GM23248 (cell line): Measurements from ENCODE around the gene SIK3. TPM values are rescaled to one million over a fixed set of nuclear protein-coding genes. Genes with fewer than 3 reads are reported as not detected.
"Not testable (repeated sequence)": the region's sequence is repeated elsewhere in the genome, so short reads cannot be mapped to it uniquely, and the experiment has no call there.

Experiments
- DNase-seq: peaks from one replicate; pipeline ENCODE4 v3.0.0-alpha.2; 2015
- H2AFZ ChIP-seq: fragments of 200-600 bp; sonication (generic); 2 replicates; pipeline ENCODE4 v1.6.1; 2016; ENCODE audit warnings: antibody characterized with exemption
- H3F3A ChIP-seq: fragments of 200-600 bp; sonication (generic); 2 replicates; pipeline ENCODE4 v1.6.1; 2016; ENCODE audit warnings: mild to moderate bottlenecking, antibody characterized with exemption, mixed run types; ENCODE audit not compliant: insufficient read depth
- H3K27ac ChIP-seq: fragments of 200-600 bp; sonication (generic); 2 replicates; pipeline ENCODE4 v1.5.1; 2016; ENCODE audit warnings: mild to moderate bottlenecking
- H3K27me3 ChIP-seq: fragments of 200-600 bp; sonication (generic); replicated peaks from 2 replicates; pipeline ENCODE4 v1.6.1; 2016; ENCODE audit warnings: mild to moderate bottlenecking; ENCODE audit not compliant: insufficient read depth
- H3K36me3 ChIP-seq: fragments of 200-600 bp; sonication (generic); 2 replicates; pipeline ENCODE4 v1.6.1; 2016; ENCODE audit warnings: low read depth, mild to moderate bottlenecking
- H3K4me1 ChIP-seq: fragments of 200-600 bp; sonication (generic); 2 replicates; pipeline ENCODE4 v1.6.1; 2016; ENCODE audit warnings: mild to moderate bottlenecking; ENCODE audit not compliant: insufficient read depth
- H3K4me2 ChIP-seq: fragments of 200-600 bp; sonication (generic); one replicate; pipeline ENCODE4 v1.6.1; 2016; ENCODE audit warnings: mild to moderate bottlenecking; ENCODE audit not compliant: unreplicated experiment
- H3K4me3 ChIP-seq: fragments of 200-600 bp; sonication (generic); 2 replicates; pipeline ENCODE4 v1.5.1; 2016; ENCODE audit warnings: mild to moderate bottlenecking
- H3K79me2 ChIP-seq: fragments of 200-600 bp; sonication (generic); 2 replicates; pipeline ENCODE4 v1.6.1; 2016; ENCODE audit warnings: mild to moderate bottlenecking; ENCODE audit not compliant: insufficient read depth
- H3K9ac ChIP-seq: fragments of 200-600 bp; sonication (generic); 2 replicates; pipeline ENCODE4 v1.6.1; 2016; ENCODE audit warnings: mild to moderate bottlenecking
- H3K9me2 ChIP-seq: fragments of 200-600 bp; sonication (generic); 2 replicates; pipeline ENCODE4 v1.6.1; 2016; ENCODE audit warnings: mixed run types, mild to moderate bottlenecking, moderate library complexity; ENCODE audit not compliant: insufficient read depth
- H3K9me3 ChIP-seq: fragments of 200-600 bp; sonication (generic); one replicate; pipeline ENCODE4 v1.6.1; 2017; ENCODE audit warnings: low read depth
- H4K20me1 ChIP-seq: fragments of 200-600 bp; sonication (generic); 2 replicates; pipeline ENCODE4 v1.6.0; 2016; ENCODE audit not compliant: insufficient read depth
- EZH2 ChIP-seq: fragments of 200-600 bp; sonication (generic); IDR thresholded peaks from 2 replicates; pipeline ENCODE4 v1.6.1; 2018; ENCODE audit warnings: antibody characterized with exemption, mild to moderate bottlenecking; ENCODE audit not compliant: insufficient read depth, poor library complexity, severe bottlenecking
- EZH2phosphoT487 ChIP-seq: fragments of 200-600 bp; sonication (generic); IDR thresholded peaks from 2 replicates; pipeline ENCODE4 v1.6.1; 2018; ENCODE audit warnings: antibody characterized with exemption, moderate library complexity, mild to moderate bottlenecking, low read depth; ENCODE audit not compliant: insufficient read depth
- WGBS, 2 experiments: methylation state at CpG; one replicate each; pipeline ENCODE4 v1.1.6; 2015 to 2017; ENCODE audit warnings: low lambda C conversion rate in 2 of 2, low coverage in 1 of 2; ENCODE audit errors: missing lambda C conversion rate in 2 of 2; 5-methylcytosine and 5-hydroxymethylcytosine counted together
- in situ Hi-C: fragments of 300-500 bp; cut with MboI; formaldehyde crosslinking; loops from 2 replicates; pipeline ENCODE4 v1.15.0; 2020
- polyA plus RNA-seq: library from polyadenylated mRNA; unstranded; fragments of >200 nt; fragmentation: Nextera tagmentation; extraction: Ambion mirVana; gene quantifications from 2 replicates; pipeline ENCODE4 v1.2.1, GENCODE V29; 2016
- total RNA-seq: library from RNA; depleted of rRNA; stranded (reverse); fragments of >200 nt; shearing (Covaris generic); gene quantifications from 2 replicates; pipeline ENCODE4 v1.2.3, GENCODE V29; 2014

The SIK3 gene
- total and polyA plus RNA-seq, 2 experiments from 2014 or later = 4.2 to 15.5 TPM

DNA sequence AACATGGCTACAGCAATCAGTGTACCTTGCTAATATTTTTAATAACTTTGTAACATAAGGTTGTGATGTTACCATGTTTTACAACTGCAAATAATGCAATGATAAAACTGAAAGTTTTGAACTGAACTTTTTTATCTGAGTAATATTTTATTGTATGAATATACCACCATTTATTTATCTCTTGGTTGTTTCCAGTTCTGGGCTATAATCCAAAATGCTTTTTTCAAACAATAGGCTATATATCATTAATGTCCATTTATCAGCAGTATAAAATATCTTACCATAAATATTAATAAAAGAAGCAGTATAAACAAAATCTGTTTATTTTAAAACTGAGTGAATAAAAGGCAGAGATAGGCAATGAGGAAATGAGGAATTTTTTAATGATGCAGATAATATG, 63.3 kb downstream of the SIK3 start:
- no peaks in the 10 kb centered on the region; the same call in 1 of the 2 replicates for H3K9me2 ChIP-seq
- no peaks in the 10 kb centered on the region for H3K36me3 ChIP-seq
- peaks cover 2% of the 10 kb centered on the region; the same call in 1 of the 2 replicates for H4K20me1 ChIP-seq
- H3K4me1 ChIP-seq = peaks cover 13% of the 10 kb centered on the region
- no peak for DNase-seq
- no peak overlapping the region for H3K27ac ChIP-seq
- H3F3A ChIP-seq = no peaks in the 10 kb centered on the region
- no peaks in the 10 kb centered on the region for H3K9me3 ChIP-seq
- in situ Hi-C loops = no loop called here
- H3K9ac ChIP-seq = no peak overlapping the region
- peaks cover 82% of the 10 kb centered on the region for H3K79me2 ChIP-seq
- no peak overlapping the region for H3K4me3 ChIP-seq
- H3K4me2 ChIP-seq = no peak overlapping the region
- H3K27me3 ChIP-seq = no peaks in the 10 kb centered on the region
- H2AFZ ChIP-seq = no peak overlapping the region
- TF ChIP-seq EZH2 = no peak
- no peak for TF ChIP-seq EZH2phosphoT487

DNA sequence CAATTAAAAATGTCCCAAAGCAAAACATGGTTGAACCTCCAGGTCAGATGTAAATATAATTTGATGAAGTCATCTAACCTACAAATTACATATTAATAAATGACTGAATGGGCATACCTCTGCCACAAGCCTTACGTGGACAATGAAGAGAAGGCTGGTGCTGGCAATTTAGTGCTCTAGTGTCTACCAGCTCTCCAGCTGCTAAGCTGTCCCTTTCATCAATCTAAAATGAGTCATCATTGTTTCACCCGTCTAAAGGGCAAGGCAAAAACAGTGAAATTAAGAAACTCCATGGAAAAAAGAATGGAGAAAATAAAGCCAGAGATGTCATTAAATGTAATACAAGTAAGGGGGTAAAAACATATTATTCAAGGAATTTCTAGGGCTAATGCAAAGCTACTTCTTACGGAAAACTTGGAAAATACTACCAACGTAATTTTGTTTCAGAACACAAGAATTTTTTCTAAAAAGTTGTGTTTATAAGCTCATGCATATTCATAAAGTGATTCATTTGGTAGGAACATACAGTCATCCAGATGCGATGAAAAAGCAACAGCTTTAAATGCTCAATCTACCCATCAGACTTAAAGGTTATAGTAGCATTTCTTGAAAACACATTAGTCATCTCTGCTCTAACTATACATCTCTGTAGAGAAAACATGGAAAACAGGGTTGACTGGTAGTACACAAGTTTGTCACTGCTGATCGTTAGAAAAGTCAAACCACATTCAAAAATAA, 71.5 kb downstream of the SIK3 start:
- peaks cover 82% of the 10 kb centered on the region for H3K79me2 ChIP-seq
- TF ChIP-seq EZH2 = no peak
- no peak for TF ChIP-seq EZH2phosphoT487
- WGBS, 2 experiments = 12 to 13% methylated on average over 6 of the region's 6 CpGs

DNA sequence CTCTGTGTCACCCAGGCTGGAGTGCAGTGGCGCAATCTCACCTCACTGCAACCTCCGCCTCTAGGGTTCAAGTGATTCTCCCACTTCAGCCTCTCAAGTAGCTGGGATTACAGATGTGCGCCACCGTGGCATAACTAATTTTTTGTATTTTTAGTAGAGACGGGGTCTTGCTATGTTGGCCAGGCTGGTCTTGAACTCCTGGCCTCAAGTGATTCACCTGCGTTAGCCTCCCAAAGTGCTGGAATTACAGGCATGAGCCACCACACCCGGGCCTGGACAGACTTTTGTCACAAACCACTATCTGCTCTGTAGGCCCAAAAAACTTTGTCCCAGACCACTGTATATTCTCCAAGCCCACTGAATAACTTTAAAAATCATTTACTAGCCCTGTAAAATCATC, 74.5 kb downstream of the SIK3 start:
- H3K9ac ChIP-seq, DNase-seq, H3K36me3 ChIP-seq, H2AFZ ChIP-seq, H3K4me3 ChIP-seq, H4K20me1 ChIP-seq, H3K9me3 ChIP-seq, H3K27me3 ChIP-seq, in situ Hi-C loops, H3K27ac ChIP-seq, H3K4me2 ChIP-seq, H3K9me2 ChIP-seq: not testable (repeated sequence)
- Histone ChIP-seq H3F3A (peaks cover 26% of the 10 kb centered on the region), H3K4me1 (peaks cover 28% of the 10 kb centered on the region), H3K79me2 (peaks cover 82% of the 10 kb centered on the region)
- WGBS, 2 experiments = 99 to 100% methylated on average over 7 of the region's 7 CpGs

More for the DNA sequence above, 71.5 kb downstream of the SIK3 start:
- H3K4me3 ChIP-seq = peak overlapping the region; percentile 36
- no peaks in the 10 kb centered on the region for H3K9me3 ChIP-seq
- peak overlapping the region; percentile 40; the same call in 1 of the 2 replicates for H3K9ac ChIP-seq
- peak overlapping the region; percentile 75 for H3K4me2 ChIP-seq
- peaks cover 26% of the 10 kb centered on the region for H3F3A ChIP-seq
- H3K27ac ChIP-seq = peak overlapping the region; percentile 69
- in situ Hi-C loops = no loop called here
- H3K27me3 ChIP-seq = no peaks in the 10 kb centered on the region
- peak; percentile 89 for DNase-seq
- no peaks in the 10 kb centered on the region for H3K36me3 ChIP-seq
- no peaks in the 10 kb centered on the region for H3K9me2 ChIP-seq
- no peaks in the 10 kb centered on the region for H4K20me1 ChIP-seq
- no peak overlapping the region for H2AFZ ChIP-seq
- H3K4me1 ChIP-seq = peaks cover 28% of the 10 kb centered on the region

DNA sequence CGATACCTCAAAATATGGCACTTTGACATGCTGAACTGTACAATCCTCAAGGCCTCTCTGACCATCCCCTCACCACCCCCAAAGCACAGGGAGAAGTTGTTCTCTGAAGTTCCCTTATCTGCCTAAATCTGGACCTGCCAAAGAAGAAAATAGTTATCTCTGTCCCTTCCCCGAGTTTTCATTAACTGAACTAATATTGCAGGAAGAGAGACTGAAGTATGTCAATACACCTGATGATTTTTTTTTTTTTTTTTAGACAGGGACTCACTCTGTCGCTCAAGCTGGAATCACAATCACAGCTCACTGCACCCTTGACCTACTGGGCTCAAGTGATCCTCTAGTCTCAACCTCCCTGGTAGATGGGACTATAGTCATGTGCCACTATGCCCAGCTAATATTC, 75.0 kb downstream of the SIK3 start:
- peaks cover 3% of the 10 kb centered on the region; the same call in 1 of the 2 replicates for H4K20me1 ChIP-seq
- TF ChIP-seq EZH2phosphoT487 (no peak), EZH2 (no peak)
- no peaks in the 10 kb centered on the region for H3K9me3 ChIP-seq
- no peaks in the 10 kb centered on the region for H3K9me2 ChIP-seq
- no peak overlapping the region for H3K9ac ChIP-seq
- H3K27ac ChIP-seq = no peak overlapping the region
- no peaks in the 10 kb centered on the region for H3K36me3 ChIP-seq
- 90 to 91% methylated on average over 3 of the region's 3 CpGs for whole genome bisulfite sequencing, 2 experiments
- H3K79me2 ChIP-seq = peaks cover 82% of the 10 kb centered on the region
- H3K27me3 ChIP-seq = no peaks in the 10 kb centered on the region
- H3K4me1 ChIP-seq = peaks cover 28% of the 10 kb centered on the region
- in situ Hi-C loops = no loop called here
- no peak overlapping the region for H3K4me2 ChIP-seq
- DNase-seq = no peak
- peaks cover 26% of the 10 kb centered on the region for H3F3A ChIP-seq
- H3K4me3 ChIP-seq = no peak overlapping the region
- H2AFZ ChIP-seq = no peak overlapping the region
